MM.1S (cell line): ENCODE results near the gene G3BP1.
"Not testable (repeated sequence)": the region's sequence is repeated elsewhere in the genome, so short reads cannot be mapped to it uniquely, and the experiment has no call there.

Source experiments
- DNase-seq: peaks from one replicate; pipeline ENCODE4 v3.0.0-alpha.2; 2015
- H2AFZ ChIP-seq: fragments of 300-600 bp; sonication (generic); 2 replicates; pipeline ENCODE4 v1.6.0; 2016; ENCODE audit warnings: antibody characterized with exemption, low read length
- H3F3A ChIP-seq: fragments of 300-600 bp; sonication (generic); 2 replicates; pipeline ENCODE4 v1.6.1; 2016; ENCODE audit warnings: mild to moderate bottlenecking, antibody characterized with exemption, low read length, moderate library complexity, mixed read lengths; ENCODE audit not compliant: insufficient read depth
- H3K27ac ChIP-seq: fragments of 300-600 bp; sonication (generic); 2 replicates; pipeline ENCODE4 v1.5.1; 2016; ENCODE audit warnings: mild to moderate bottlenecking, low read length
- H3K27me3 ChIP-seq: fragments of 300-600 bp; sonication (generic); replicated peaks from 2 replicates; pipeline ENCODE4 v1.6.0; 2016; ENCODE audit warnings: low read length; ENCODE audit not compliant: insufficient read depth
- H3K36me3 ChIP-seq: fragments of 300-600 bp; sonication (generic); replicated peaks from 2 replicates; pipeline ENCODE4 v1.6.1; 2016; ENCODE audit warnings: mild to moderate bottlenecking, low read length, mixed read lengths; ENCODE audit not compliant: insufficient read depth
- H3K4me1 ChIP-seq: fragments of 300-600 bp; sonication (generic); 2 replicates; pipeline ENCODE4 v1.6.1; 2016; ENCODE audit warnings: low read length, mixed read lengths
- H3K4me2 ChIP-seq: fragments of 300-600 bp; sonication (generic); 2 replicates; pipeline ENCODE4 v1.6.0; 2016; ENCODE audit warnings: low read depth, low read length
- H3K4me3 ChIP-seq: fragments of 300-600 bp; sonication (generic); 2 replicates; pipeline ENCODE4 v1.5.1; 2016; ENCODE audit warnings: low read length, mixed read lengths
- H3K79me2 ChIP-seq: fragments of 300-600 bp; sonication (generic); 2 replicates; pipeline ENCODE4 v1.6.1; 2016; ENCODE audit warnings: mixed run types, low read length, mixed read lengths
- H3K9ac ChIP-seq: fragments of 300-600 bp; sonication (generic); 2 replicates; pipeline ENCODE4 v1.6.1; 2016; ENCODE audit warnings: low read length, mixed read lengths
- H3K9me2 ChIP-seq: fragments of 300-600 bp; sonication (generic); replicated peaks from 2 replicates; pipeline ENCODE4 v1.6.1; 2016; ENCODE audit warnings: mild to moderate bottlenecking, low read length, mixed read lengths; ENCODE audit not compliant: insufficient read depth
- H3K9me3 ChIP-seq: fragments of 300-600 bp; sonication (generic); replicated peaks from 2 replicates; pipeline ENCODE4 v1.6.1; 2016; ENCODE audit warnings: mild to moderate bottlenecking, low read length, mixed read lengths; ENCODE audit not compliant: insufficient read depth
- H4K20me1 ChIP-seq: fragments of 300-600 bp; sonication (generic); 2 replicates; pipeline ENCODE4 v1.6.1; 2016; ENCODE audit warnings: mild to moderate bottlenecking, low read length, moderate library complexity, mixed read lengths; ENCODE audit not compliant: insufficient read depth
- CTCF ChIP-seq: fragments of 300-600 bp; sonication (generic); IDR thresholded peaks from 2 replicates; pipeline ENCODE4 v1.5.1; 2016; ENCODE audit warnings: antibody characterized with exemption, low read length, mixed read lengths
- EZH2 ChIP-seq: fragments of 300-600 bp; sonication (generic); optimal IDR thresholded peaks from 2 replicates; pipeline ENCODE3; 2017; ENCODE audit warnings: low read depth, mild to moderate bottlenecking, antibody characterized with exemption, low read length, mixed read lengths
- EZH2phosphoT487 ChIP-seq: fragments of 300-600 bp; sonication (generic); IDR thresholded peaks from 2 replicates; pipeline ENCODE4 v1.6.1; 2018; ENCODE audit warnings: antibody characterized with exemption, low read length

G3BP1 gene

GRCh38 chr5:151822141-151822540 is 50.4 kb downstream of the G3BP1 start:
- Histone ChIP-seq H3K9ac (no peak overlapping the region), H3K27me3 (no peaks in the 10 kb centered on the region)

GRCh38 chr5:151825445-151825844 is 53.7 kb downstream of the G3BP1 start:
- Histone ChIP-seq H2AFZ (no peak overlapping the region), H3K79me2 (no peaks in the 10 kb centered on the region), H4K20me1 (no peaks in the 10 kb centered on the region), H3K4me3 (no peak overlapping the region), H3F3A (no peaks in the 10 kb centered on the region), H3K9me2 (no peaks in the 10 kb centered on the region), H3K27me3 (no peaks in the 10 kb centered on the region), H3K9ac (no peak overlapping the region), H3K27ac (no peak overlapping the region), H3K4me2 (no peak overlapping the region), H3K36me3 (no peaks in the 10 kb centered on the region), H3K4me1 (no peaks in the 10 kb centered on the region), H3K9me3 (no peaks in the 10 kb centered on the region)
- TF ChIP-seq EZH2 (no peak), CTCF (peak; percentile 85), EZH2phosphoT487 (no peak)
- peak; percentile 35 for DNase-seq

More at GRCh38 chr5:151822141-151822540, 50.4 kb downstream of the G3BP1 start:
- no peak for DNase-seq
- Histone ChIP-seq H4K20me1 (no peaks in the 10 kb centered on the region), H3K79me2 (no peaks in the 10 kb centered on the region), H3K4me3 (no peak overlapping the region), H3K36me3 (no peaks in the 10 kb centered on the region), H3K9me3 (no peaks in the 10 kb centered on the region), H3K9me2 (no peaks in the 10 kb centered on the region), H3K4me1 (no peaks in the 10 kb centered on the region), H2AFZ (no peak overlapping the region), H3K27ac (no peak overlapping the region), H3K4me2 (no peak overlapping the region), H3F3A (0 out of 2 replicates have a peak, but pooled peaks cover 2% of the 10 kb centered on the region)
- TF ChIP-seq EZH2 (no peak), EZH2phosphoT487 (no peak), CTCF (no peak)

GRCh38 chr5:151829370-151829769 is 57.6 kb downstream of the G3BP1 start:
- no peak overlapping the region for H3K27ac ChIP-seq
- TF ChIP-seq EZH2phosphoT487, result no peak
- no peak for TF ChIP-seq EZH2
- no peak for TF ChIP-seq CTCF
- H3K27me3 ChIP-seq, result no peaks in the 10 kb centered on the region
- no peak overlapping the region for H3K4me3 ChIP-seq
- H2AFZ ChIP-seq, result no peak overlapping the region
- H3K9me3 ChIP-seq, result no peaks in the 10 kb centered on the region
- H3K79me2 ChIP-seq, result no peaks in the 10 kb centered on the region
- H4K20me1 ChIP-seq, result no peaks in the 10 kb centered on the region
- no peaks in the 10 kb centered on the region for H3F3A ChIP-seq
- H3K36me3 ChIP-seq, result no peaks in the 10 kb centered on the region
- H3K9ac ChIP-seq, result no peak overlapping the region
- no peak for DNase-seq
- H3K4me2 ChIP-seq, result no peak overlapping the region
- H3K4me1 ChIP-seq, result no peaks in the 10 kb centered on the region
- H3K9me2 ChIP-seq, result no peaks in the 10 kb centered on the region

- H4K20me1 ChIP-seq, H3K9ac ChIP-seq, H3K9me3 ChIP-seq, H3K4me1 ChIP-seq, H3K27me3 ChIP-seq, H3K4me3 ChIP-seq, H3F3A ChIP-seq, H3K36me3 ChIP-seq, DNase-seq, H3K9me2 ChIP-seq, H3K27ac ChIP-seq, H3K79me2 ChIP-seq, H3K4me2 ChIP-seq, H2AFZ ChIP-seq: not testable (repeated sequence)
Observed at GRCh38 chr5:151832843-151833242, 61.1 kb downstream of the G3BP1 start.
